Heart right ventricle (tissue), 16 donors: ENCODE data around the gene PCDHGA8. TPM values are rescaled to one million over a fixed set of nuclear protein-coding genes. Genes with fewer than 3 reads are reported as not detected.
"Not testable (repeated sequence)": the region's sequence is repeated elsewhere in the genome, so short reads cannot be mapped to it uniquely, and the experiment has no call there.

Source experiments
- ATAC-seq, 8 donors: fragments of 200-7000 bp; cut with Tn5 transposase; one replicate each; pipeline ENCODE4 v1.9.1; 2020; ENCODE audit warnings: mild to moderate bottlenecking in 8 of 8, moderate library complexity in 8 of 8, moderate number of reproducible peaks in 1 of 8
- DNase-seq, 2 donors: peaks; one replicate each; pipeline ENCODE4 v3.0.0-alpha.2; 2020
- H3K27ac ChIP-seq, 10 donors: fragments of 200-600 bp; sonication (generic) in 2 of 10; one replicate each; pipeline versions ENCODE4 v1.5.0 to v1.8.0; 2020 to 2022; ENCODE audit warnings: mild to moderate bottlenecking in 3 of 10
- H3K27me3 ChIP-seq, 7 donors: fragments of 200-600 bp; one replicate each; pipeline ENCODE4 v1.8.0; 2021 to 2022; ENCODE audit warnings: mild to moderate bottlenecking in 2 of 7
- H3K36me3 ChIP-seq, 9 donors: fragments of 200-600 bp; sonication (generic) in 1 of 9; one replicate each; pipeline versions ENCODE4 v1.5.0 to v1.8.0; 2020 to 2022; ENCODE audit warnings: mild to moderate bottlenecking in 2 of 9
- H3K4me1 ChIP-seq, 9 donors: fragments of 200-600 bp; sonication (generic) in 1 of 9; one replicate each; pipeline versions ENCODE4 v1.5.0 to v1.8.0; 2020 to 2022; ENCODE audit warnings: mild to moderate bottlenecking in 4 of 9
- H3K4me3 ChIP-seq, 10 donors: fragments of 200-600 bp; sonication (generic) in 2 of 10; one replicate each; pipeline versions ENCODE4 v1.5.0 to v1.8.0; 2020 to 2022; ENCODE audit warnings: mild to moderate bottlenecking in 7 of 10, moderate library complexity in 2 of 10
- H3K9me3 ChIP-seq, 11 donors: fragments of 200-600 bp in 10 of 11; sonication (generic) in 2 of 11; one replicate each; pipeline versions ENCODE4 v1.5.0 to v1.8.0; 2013 to 2022; ENCODE audit warnings: mild to moderate bottlenecking in 2 of 11, control low read depth in 1 of 11, moderate library complexity in 1 of 11
- CTCF ChIP-seq, 9 donors: fragments of 200-600 bp; sonication (generic) in 2 of 9; IDR thresholded peaks; one replicate each; pipeline versions ENCODE4 v1.5.0 to v1.8.0; 2021 to 2022; ENCODE audit warnings: antibody characterized with exemption in 9 of 9, mild to moderate bottlenecking in 5 of 9, moderate library complexity in 1 of 9
- WGBS, 2 donors: extraction: QIAGEN DNeasy Blood & Tissue Kit; methylation state at CpG; one replicate each; pipeline ENCODE4 v1.1.7; 2013; ENCODE audit warnings: inconsistent platforms in 1 of 2; 5-methylcytosine and 5-hydroxymethylcytosine counted together
- intact Hi-C, 10 donors: fragments of 100-400 bp; cut with DNase I; formaldehyde crosslinking; loops; one replicate each; pipeline versions ENCODE4 v1.11.1 to v1.14.2; 2022
- polyA plus RNA-seq, 2 donors: library from polyadenylated mRNA; stranded (reverse); fragments of 200-250 nt; gene quantifications; one replicate each; pipeline ENCODE4 v1.2.3, GENCODE V29; 2013
- total RNA-seq, 10 donors: library from RNA; stranded (reverse); fragmentation: NEBNext Ultra II Directional in 3 of 10; extraction: Animal tissue kit (Norgen Biotek cat#: 25700) in 3 of 10; gene quantifications; one replicate each; pipeline versions ENCODE4 v1.2.1 to v1.2.4, GENCODE V29; 2021 to 2023
- donor health status: Arrhythmogenic right ventricular cardiomyopathy.
- donor health status: ischemic (EF 13 %, LVEDD 7.1; RV severe dilation, severe dysfunction).
- donor health status: healthy with polysubstance abuse.
- donor health status: DM: no; HTN: yes; CAD: no.
- donor health status: DM: no; HTN: no; CAD: no.
- donor health status: ischemic (EF 25% LVEDD 6.9; RV normal size, moderate dysfunction).
- donor health status: ischemic (EF 25% LVEDD 5.7; RV mildly dilated, moderate dysfunction).
- donor health status: healthy.
- donor health status: DM: yes; HTN: yes; CAD: no.
- donor health status: Ischemic cardiomyopathy.
- donor health status: ischemic (EF 35%, LVEDD 5.7; RV mildly dilated, moderate dysfunction).
- donor health status: nonischemic (EF 11% LVEDD 7.7; RV severe dilation, severe dysfunction).
- donor health status: DM: yes; HTN: yes; CAD: no.
- donor health status: PGD.
- donor health status: ischemic (EF 29% LVEDD 5.4; RV normal size, mild dysfunction).
- donor health status: nonischemic (EF 23%, LVEDD 6.1; RV moderate dilation, normal function).

PCDHGA8 gene
- total and polyA plus RNA-seq, 12 donors, result 0.28 to 11.2 (median 8.5) TPM

GRCh38 chr5:141431286-141431685 lies 38.9 kb downstream of the PCDHGA8 start:
- intact Hi-C loops, result loop anchor here in 6 of 10 donors (2.0 to 5.0 kb wide), 4 partner anchors 91 to 130 kb away; no protein-coding TSS in a partner anchor
- 21 to 28% methylated on average over 37 of the region's 37 CpGs for WGBS, 2 donors
- H3K36me3 ChIP-seq, result peaks cover 0 to 45% (median 0%) of the 10 kb centered on the region in 9 donors
- peak overlapping the region in 9 of 10 donors; percentile 24 to 52 (median 40) for H3K4me3 ChIP-seq
- peak in 6 of 8 donors; percentile 11 to 58 (median 36) for ATAC-seq
- peaks cover 0 to 71% (median 0%) of the 10 kb centered on the region in 7 donors for H3K27me3 ChIP-seq
- H3K27ac ChIP-seq, result peak overlapping the region in 2 of 10 donors; percentile 5 to 52
- peaks cover 0 to 22% (median 0%) of the 10 kb centered on the region in 9 donors for H3K4me1 ChIP-seq
- TF ChIP-seq CTCF (IDR thresholded peaks at IDR 0.05), result no peak
- DNase-seq, result no peak
- H3K9me3 ChIP-seq, result peaks cover 0 to 100% (median 79%) of the 10 kb centered on the region in 11 donors

DNA sequence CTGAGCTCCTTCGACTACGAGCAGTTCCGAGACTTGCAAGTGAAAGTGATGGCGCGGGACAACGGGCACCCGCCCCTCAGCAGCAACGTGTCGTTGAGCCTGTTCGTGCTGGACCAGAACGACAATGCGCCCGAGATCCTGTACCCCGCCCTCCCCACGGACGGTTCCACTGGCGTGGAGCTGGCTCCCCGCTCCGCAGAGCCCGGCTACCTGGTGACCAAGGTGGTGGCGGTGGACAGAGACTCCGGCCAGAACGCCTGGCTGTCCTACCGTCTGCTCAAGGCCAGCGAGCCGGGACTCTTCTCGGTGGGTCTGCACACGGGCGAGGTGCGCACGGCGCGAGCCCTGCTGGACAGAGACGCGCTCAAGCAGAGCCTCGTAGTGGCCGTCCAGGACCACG lies 39.9 kb downstream of the PCDHGA8 start:
- 40 to 42% methylated on average over 38 of the region's 38 CpGs for WGBS, 2 donors
- Histone ChIP-seq H3K4me1 (peaks cover 0 to 22% (median 0%) of the 10 kb centered on the region in 9 donors), H3K9me3 (peaks cover 0 to 100% (median 70%) of the 10 kb centered on the region in 11 donors), H3K27me3 (peaks cover 0 to 61% (median 0%) of the 10 kb centered on the region in 7 donors), H3K36me3 (peaks cover 0 to 45% (median 0%) of the 10 kb centered on the region in 9 donors)
- intact Hi-C loops, result loop anchor here in 4 of 10 donors (5.0 kb wide), 2 partner anchors 90 to 95 kb away; no protein-coding TSS in a partner anchor
- H3K4me3 ChIP-seq, DNase-seq, ATAC-seq, H3K27ac ChIP-seq: not testable (repeated sequence)

DNA sequence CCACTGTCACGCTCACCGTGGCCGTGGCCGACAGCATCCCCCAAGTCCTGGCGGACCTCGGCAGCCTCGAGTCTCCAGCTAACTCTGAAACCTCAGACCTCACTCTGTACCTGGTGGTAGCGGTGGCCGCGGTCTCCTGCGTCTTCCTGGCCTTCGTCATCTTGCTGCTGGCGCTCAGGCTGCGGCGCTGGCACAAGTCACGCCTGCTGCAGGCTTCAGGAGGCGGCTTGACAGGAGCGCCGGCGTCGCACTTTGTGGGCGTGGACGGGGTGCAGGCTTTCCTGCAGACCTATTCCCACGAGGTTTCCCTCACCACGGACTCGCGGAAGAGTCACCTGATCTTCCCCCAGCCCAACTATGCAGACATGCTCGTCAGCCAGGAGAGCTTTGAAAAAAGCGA lies 40.3 kb downstream of the PCDHGA8 start:
- 46% methylated on average over 28 to 29 of the region's 29 CpGs for WGBS, 2 donors
- intact Hi-C loops, result loop anchor here in 4 of 10 donors (5.0 kb wide), 2 partner anchors 90 to 95 kb away; no protein-coding TSS in a partner anchor
- not testable (repeated sequence) for ATAC-seq, H3K27ac ChIP-seq, DNase-seq, H3K4me3 ChIP-seq
- peaks cover 0 to 57% (median 0%) of the 10 kb centered on the region in 7 donors for H3K27me3 ChIP-seq
- peaks cover 0 to 45% (median 0%) of the 10 kb centered on the region in 9 donors for H3K36me3 ChIP-seq
- peaks cover 0 to 100% (median 70%) of the 10 kb centered on the region in 11 donors for H3K9me3 ChIP-seq
- H3K4me1 ChIP-seq, result peaks cover 0 to 22% (median 0%) of the 10 kb centered on the region in 9 donors

DNA sequence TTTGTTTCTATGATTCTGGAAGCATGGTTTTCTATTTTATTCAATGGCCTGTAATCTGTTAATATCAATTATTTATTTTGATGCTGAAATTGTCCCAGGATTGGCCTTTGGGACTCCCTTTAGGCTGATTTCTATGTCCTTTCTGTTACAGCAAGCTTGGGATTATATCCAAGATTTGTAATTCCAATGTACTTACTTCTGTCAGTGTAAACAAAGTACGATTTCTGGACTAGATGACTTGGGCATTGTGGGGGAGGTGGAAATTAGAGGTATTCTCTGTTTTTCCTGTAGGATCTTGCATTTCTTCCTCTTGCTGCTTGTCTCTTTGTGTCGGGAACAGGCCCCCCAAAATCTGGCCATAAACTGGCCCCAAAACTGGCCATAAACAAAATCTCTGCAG lies 41.6 kb downstream of the PCDHGA8 start:
- no peak overlapping the region for H3K4me3 ChIP-seq
- 83 to 84% methylated on average over 2 of the region's 2 CpGs for WGBS, 2 donors
- intact Hi-C loops, result loop anchor here in 4 of 10 donors (5.0 kb wide), 2 partner anchors 88 to 93 kb away; no protein-coding TSS in a partner anchor
- H3K36me3 ChIP-seq, result peaks cover 0 to 43% (median 0%) of the 10 kb centered on the region in 9 donors
- peaks cover 0 to 44% (median 0%) of the 10 kb centered on the region in 7 donors for H3K27me3 ChIP-seq
- no peak for TF ChIP-seq CTCF (IDR thresholded peaks at IDR 0.05)
- no peak for DNase-seq
- no peak overlapping the region for H3K27ac ChIP-seq
- peaks cover 0 to 98% (median 59%) of the 10 kb centered on the region in 11 donors for H3K9me3 ChIP-seq
- H3K4me1 ChIP-seq, result peaks cover 0 to 22% (median 0%) of the 10 kb centered on the region in 9 donors
- ATAC-seq, result no peak

GRCh38 chr5:141437221-141437620 lies 44.8 kb downstream of the PCDHGA8 start:
- DNase-seq (no peak), ATAC-seq (no peak)
- Histone ChIP-seq H3K9me3 (peaks cover 0 to 98% (median 53%) of the 10 kb centered on the region in 11 donors), H3K27ac (no peak overlapping the region), H3K4me1 (peaks cover 0 to 6% (median 0%) of the 10 kb centered on the region in 9 donors), H3K36me3 (peaks cover 0 to 38% (median 0%) of the 10 kb centered on the region in 9 donors), H3K27me3 (peaks cover 0 to 13% (median 0%) of the 10 kb centered on the region in 7 donors), H3K4me3 (no peak overlapping the region)
- no peak for TF ChIP-seq CTCF (IDR thresholded peaks at IDR 0.05)
- 90 to 96% methylated on average over 2 of the region's 2 CpGs for whole genome bisulfite sequencing, 2 donors
- intact Hi-C loops, result no loop called here
